Measurements from ENCODE around the gene GNMT.

The GNMT gene

DNA sequence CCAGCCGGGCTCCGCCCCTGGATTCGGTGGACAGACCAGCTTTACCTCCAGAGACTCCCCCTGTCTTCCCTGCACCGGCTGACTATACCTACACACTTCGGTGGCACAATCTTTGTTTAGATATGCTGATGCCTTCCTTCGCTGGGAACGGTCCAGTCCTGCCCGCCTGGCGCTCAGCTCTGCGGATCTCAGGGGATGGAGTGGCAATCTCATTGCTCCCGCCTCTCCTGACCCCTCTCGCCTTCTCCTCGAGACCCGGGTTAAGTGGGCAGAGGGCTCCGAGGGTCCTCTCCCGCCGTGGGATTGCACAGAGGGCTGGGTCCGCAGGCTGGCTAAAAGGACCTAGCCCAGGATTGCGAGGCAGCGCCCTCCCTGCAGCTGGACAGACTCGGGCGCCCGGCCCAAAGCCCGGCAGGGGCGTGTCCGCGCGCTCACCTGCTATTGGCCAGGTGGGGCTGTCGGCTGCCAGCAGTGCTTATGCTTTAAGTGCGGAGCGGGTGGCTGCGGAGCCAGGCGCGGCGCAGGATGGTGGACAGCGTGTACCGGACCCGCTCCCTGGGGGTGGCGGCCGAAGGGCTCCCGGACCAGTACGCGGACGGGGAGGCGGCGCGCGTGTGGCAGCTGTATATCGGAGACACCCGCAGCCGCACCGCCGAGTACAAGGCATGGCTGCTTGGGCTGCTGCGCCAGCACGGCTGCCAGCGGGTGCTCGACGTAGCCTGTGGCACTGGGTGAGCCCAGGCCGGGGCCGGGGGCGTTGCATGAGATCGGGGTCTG, at the start of gene GNMT:
GNMT (plus strand) TSS at position 512 of the 777 bp plus-strand sequence; CDS start at position 526, 14 bp downstream.
- DNase-seq (ENCODE audit: low spot score) = peak; percentile 65

DNA sequence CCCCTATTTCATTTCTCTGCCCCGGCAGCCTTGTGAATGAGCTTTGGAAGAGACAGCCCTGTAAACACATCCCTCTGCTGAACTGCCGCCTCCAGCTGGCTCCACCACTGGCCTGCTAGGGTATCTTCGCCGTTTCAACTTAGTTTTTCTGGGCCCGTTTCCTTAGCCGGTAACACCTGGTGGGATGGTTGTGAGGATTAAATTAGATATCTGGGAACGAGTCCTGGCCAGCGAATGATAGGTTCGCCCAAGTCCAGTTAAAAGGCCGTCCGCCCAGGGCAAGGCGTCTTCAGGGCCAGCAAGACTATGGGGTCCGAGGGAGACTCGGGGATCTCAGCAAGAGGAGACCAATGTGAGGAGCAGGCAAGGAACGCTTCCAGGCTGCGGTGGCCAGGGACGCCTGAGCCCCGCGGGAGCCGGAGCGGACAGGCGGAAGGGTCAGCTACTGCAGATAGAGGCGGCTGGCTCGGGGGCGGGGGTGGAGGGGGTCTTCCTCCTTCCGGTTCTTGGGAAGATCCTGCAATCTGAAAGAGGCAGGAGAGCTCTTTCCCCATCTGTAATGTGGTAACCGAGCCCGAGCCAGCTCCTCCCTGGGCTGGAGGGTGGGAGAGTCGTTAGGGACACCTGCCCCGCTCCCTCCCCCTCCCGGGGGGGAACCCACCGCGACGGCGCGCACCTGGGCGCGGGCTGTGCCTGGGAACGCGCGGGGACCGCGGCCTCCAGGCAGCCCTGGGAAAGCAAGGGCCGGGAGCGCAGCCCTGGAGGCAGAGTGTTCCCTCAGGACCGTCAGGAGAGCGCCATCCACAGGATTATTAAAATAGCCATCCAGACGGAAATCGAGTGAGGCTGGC, 49.2 kb upstream of the GNMT start:
- no peak for DNase-seq (ENCODE audit: low spot score)

DNA sequence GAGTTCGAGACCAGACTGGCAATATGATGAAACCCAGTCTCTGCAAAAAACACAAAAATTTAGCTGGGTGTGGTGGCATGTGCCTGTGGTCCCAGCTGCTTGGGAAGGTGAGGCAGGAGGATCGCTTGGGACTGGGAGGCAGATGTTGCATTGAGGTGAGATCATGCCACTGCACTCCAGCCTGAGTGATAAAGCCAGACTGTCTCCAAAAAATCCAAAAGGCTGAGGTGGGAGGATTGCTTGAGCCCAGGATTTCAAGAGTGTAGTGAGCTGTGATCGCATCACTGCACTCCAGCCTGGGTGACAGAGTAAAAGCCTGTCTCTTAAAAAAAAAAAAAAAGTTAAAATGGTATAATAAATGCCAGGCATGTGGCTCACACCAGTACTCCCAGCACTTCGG, 46.0 kb upstream of the GNMT start:
- no peak for DNase-seq (ENCODE audit: low spot score)

- no peak for DNase-seq (ENCODE audit: low spot score)
Observed at GRCh38 chr6:42915732-42916131, 44.8 kb upstream of the GNMT start, which contains the start of gene PTCRA. Gene PTCRA (plus strand): TSS chr6:42916053. CDS start chr6:42916070, 17 bp downstream.

GRCh38 chr6:42916288-42916687, 44.3 kb upstream of the GNMT start:
- DNase-seq (ENCODE audit: low spot score) = no peak

DNA sequence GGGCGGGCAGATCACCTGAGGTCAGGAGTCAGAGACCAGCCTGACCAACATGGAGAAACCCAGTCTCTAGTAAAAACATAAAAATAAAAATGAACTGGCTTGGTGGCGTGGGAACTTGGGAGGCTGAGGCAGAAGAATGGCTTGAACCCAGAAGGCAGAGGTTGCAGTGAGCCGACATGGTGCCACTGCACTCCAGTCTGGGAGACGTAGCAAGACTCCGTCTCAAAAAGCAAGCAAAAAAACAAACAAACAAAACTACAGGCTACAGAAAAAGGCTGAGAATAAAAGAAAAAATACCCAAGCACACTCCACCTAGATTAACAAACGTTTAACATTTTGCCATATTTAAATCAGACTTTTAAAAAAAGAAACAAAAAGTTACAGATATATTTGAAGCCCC, 38.8 kb upstream of the GNMT start:
- no peak for DNase-seq (ENCODE audit: low spot score)

DNA sequence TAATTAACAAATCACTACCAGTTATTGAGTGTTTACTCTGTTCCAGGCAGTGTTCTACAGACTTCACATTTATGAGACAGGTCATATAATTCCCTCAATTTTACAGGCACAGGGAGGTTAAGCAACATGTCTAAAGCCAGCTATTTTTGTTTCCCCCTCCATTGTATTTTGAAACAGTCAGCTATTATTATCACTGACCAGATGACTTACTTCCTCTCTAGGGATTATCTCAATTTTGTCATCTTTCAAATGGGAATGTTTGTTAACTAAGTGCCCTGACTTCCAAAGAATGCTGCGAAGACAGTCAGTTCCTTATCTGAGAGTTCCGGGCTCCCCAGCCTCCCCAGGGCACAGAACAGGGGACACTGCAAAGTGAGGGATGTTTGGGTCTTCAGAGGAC, 36.9 kb upstream of the GNMT start:
- DNase-seq (ENCODE audit: low spot score) = no peak

DNA sequence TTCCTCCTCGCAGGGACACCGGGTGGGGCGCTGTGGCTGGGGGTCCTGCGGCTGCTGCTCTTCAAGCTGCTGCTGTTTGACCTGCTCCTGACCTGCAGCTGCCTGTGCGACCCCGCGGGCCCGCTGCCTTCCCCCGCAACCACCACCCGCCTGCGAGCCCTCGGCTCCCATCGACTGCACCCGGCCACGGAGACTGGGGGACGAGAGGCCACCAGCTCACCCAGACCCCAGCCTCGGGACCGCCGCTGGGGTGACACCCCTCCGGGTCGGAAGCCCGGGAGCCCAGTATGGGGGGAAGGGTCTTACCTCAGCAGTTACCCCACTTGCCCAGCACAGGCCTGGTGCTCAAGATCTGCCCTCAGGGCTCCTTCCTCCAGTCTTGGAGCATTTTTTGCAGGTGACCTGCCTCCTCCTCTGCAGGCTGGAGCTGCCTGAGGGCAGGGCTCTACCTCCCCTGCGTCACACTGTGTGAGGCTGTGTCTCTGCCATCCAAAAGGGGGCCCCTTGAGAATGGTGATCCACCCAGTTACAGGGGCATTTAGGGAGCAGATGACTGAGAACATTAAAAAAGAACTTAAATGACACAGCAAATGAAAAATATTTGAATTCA, 35.2 kb upstream of the GNMT start:
- DNase-seq (ENCODE audit: low spot score) = no peak

- peak; percentile 96 for DNase-seq (ENCODE audit: low spot score)
Observed at GRCh38 chr6:42928986-42929820, 31.4 kb upstream of the GNMT start, which contains the start of gene CNPY3. Gene CNPY3 (plus strand): TSS chr6:42929480. CDS start chr6:42929571, 91 bp downstream.

- DNase-seq (ENCODE audit: low spot score) = peak; percentile 53
Observed at GRCh38 chr6:42929821-42930360, 30.7 kb upstream of the GNMT start.

DNA sequence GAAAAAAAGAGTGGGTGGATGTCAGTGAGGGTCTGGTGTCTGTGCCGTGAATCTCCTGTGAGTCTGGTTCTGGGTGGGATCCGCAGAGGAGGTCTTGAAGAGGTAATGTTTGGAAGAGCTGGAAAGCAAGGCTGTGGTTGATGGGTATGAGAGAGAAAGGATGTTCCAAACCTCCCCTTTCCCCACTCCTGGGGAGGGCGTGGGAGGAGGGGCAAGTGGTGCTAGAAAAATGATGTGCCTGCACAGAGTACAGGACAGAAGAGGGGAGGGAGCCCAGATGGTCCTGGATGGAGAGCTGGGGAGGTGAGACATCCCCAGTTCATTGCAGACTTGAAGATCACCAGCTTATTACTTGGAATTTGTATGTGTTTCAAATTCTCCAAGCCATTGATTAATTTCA, 28.1 kb upstream of the GNMT start:
- DNase-seq (ENCODE audit: low spot score) = no peak

GRCh38 chr6:42933205-42933604, 27.3 kb upstream of the GNMT start:
- DNase-seq (ENCODE audit: low spot score) = no peak

- no peak for DNase-seq (ENCODE audit: low spot score)
Observed at GRCh38 chr6:42935322-42935721, 25.2 kb upstream of the GNMT start.

GRCh38 chr6:42936398-42936797, 24.2 kb upstream of the GNMT start:
- no peak for DNase-seq (ENCODE audit: low spot score)

- no peak for DNase-seq (ENCODE audit: low spot score)
Observed at GRCh38 chr6:42937548-42938427, 22.8 kb upstream of the GNMT start.

DNA sequence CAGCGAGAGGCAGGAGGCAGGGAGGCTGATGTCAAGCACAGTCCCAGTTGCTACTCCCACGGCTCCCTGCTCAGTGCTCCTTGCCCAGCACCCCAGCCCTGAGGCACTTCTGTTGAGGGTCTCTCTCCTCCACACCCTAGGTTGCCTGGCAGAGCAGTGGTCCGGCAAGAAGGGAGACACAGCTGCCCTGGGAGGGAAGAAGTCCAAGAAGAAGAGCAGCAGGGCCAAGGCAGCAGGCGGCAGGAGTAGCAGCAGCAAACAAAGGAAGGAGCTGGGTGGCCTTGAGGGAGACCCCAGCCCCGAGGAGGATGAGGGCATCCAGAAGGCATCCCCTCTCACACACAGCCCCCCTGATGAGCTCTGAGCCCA, 22.1 kb upstream of the GNMT start:
- no peak for DNase-seq (ENCODE audit: low spot score)

GRCh38 chr6:42938987-42939809, 21.4 kb upstream of the GNMT start:
- DNase-seq (ENCODE audit: low spot score) = peak; percentile 4

- no peak for DNase-seq (ENCODE audit: low spot score)
Observed at GRCh38 chr6:42939810-42940167, 20.8 kb upstream of the GNMT start.

DNA sequence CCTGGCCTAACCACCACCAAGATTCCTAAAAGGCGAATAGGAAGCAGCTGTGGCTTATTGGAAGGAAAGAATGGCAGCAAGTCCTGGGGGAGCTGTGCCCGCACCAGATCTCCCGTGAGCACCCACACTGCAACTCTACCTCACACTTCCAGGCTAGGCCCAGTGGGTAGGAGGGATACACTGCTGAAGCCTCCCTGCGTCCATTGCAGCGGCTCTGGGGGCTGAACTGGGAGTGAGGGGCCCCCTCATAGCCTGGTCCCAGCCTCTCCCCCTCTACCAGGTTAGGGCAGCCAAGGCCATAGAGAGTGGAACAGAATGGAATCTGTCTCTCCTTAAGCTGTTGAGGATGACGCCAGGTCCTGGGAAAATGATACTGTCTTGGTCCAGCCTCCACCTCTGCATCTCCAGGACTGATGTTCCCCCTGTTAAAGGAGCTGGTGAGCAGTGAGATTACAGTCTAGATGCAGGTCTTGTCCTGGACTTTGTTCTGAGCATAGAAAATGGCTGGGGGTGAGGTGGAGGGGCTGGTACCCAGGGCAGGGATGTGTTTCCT, 20.0 kb upstream of the GNMT start:
- DNase-seq (ENCODE audit: low spot score) = no peak

Data from AG20443 (cell line).